ENCODE measurements around the gene CCL20.
"Not testable (repeated sequence)": the region's sequence is repeated elsewhere in the genome, so short reads cannot be mapped to it uniquely, and the experiment has no call there.

The CCL20 gene

GRCh38 chr2:227782804-227783203 is 30.8 kb upstream of the CCL20 start:
- Histone ChIP-seq H3K27ac (ENCODE audit: low read depth, low read length) (no peak overlapping the region), H3K27me3 (ENCODE audit: control insufficient read depth, insufficient read depth, low read length) (no peaks in the 10 kb centered on the region), H3K4me3 (ENCODE audit: low read depth, low read length) (no peak overlapping the region), H3K9me3 (ENCODE audit: control insufficient read depth, insufficient read depth, low read length) (no peaks in the 10 kb centered on the region), H3K9ac (ENCODE audit: low read depth, low read length) (no peak overlapping the region), H3K36me3 (ENCODE audit: control insufficient read depth, insufficient read depth, low read length) (no peaks in the 10 kb centered on the region), H3K4me1 (ENCODE audit: control insufficient read depth, insufficient read depth, low read length) (no peaks in the 10 kb centered on the region)

- Histone ChIP-seq H3K9ac (ENCODE audit: low read depth, low read length) (no peak overlapping the region), H3K4me1 (ENCODE audit: control insufficient read depth, insufficient read depth, low read length) (no peaks in the 10 kb centered on the region), H3K27ac (ENCODE audit: low read depth, low read length) (no peak overlapping the region), H3K27me3 (ENCODE audit: control insufficient read depth, insufficient read depth, low read length) (no peaks in the 10 kb centered on the region), H3K4me3 (ENCODE audit: low read depth, low read length) (no peak overlapping the region), H3K9me3 (ENCODE audit: control insufficient read depth, insufficient read depth, low read length) (no peaks in the 10 kb centered on the region), H3K36me3 (ENCODE audit: control insufficient read depth, insufficient read depth, low read length) (no peaks in the 10 kb centered on the region)
These were observed 30.1 kb upstream of the CCL20 start for GRCh38 chr2:227783404-227784138.

- Histone ChIP-seq H3K9me3 (ENCODE audit: control insufficient read depth, insufficient read depth, low read length) (no peaks in the 10 kb centered on the region), H3K27ac (ENCODE audit: low read depth, low read length) (no peak overlapping the region), H3K9ac (ENCODE audit: low read depth, low read length) (no peak overlapping the region), H3K27me3 (ENCODE audit: control insufficient read depth, insufficient read depth, low read length) (no peaks in the 10 kb centered on the region), H3K36me3 (ENCODE audit: control insufficient read depth, insufficient read depth, low read length) (no peaks in the 10 kb centered on the region), H3K4me1 (ENCODE audit: control insufficient read depth, insufficient read depth, low read length) (no peaks in the 10 kb centered on the region), H3K4me3 (ENCODE audit: low read depth, low read length) (no peak overlapping the region)
These were observed 28.3 kb upstream of the CCL20 start for GRCh38 chr2:227785293-227785692.

- H3K36me3 ChIP-seq (ENCODE audit: control insufficient read depth, insufficient read depth, low read length) = no peaks in the 10 kb centered on the region
- no peak overlapping the region for H3K9ac ChIP-seq (ENCODE audit: low read depth, low read length)
- H3K4me1 ChIP-seq (ENCODE audit: control insufficient read depth, insufficient read depth, low read length) = no peaks in the 10 kb centered on the region
- no peak overlapping the region for H3K27ac ChIP-seq (ENCODE audit: low read depth, low read length)
- H3K4me3 ChIP-seq (ENCODE audit: low read depth, low read length) = no peak overlapping the region
- H3K27me3 ChIP-seq (ENCODE audit: control insufficient read depth, insufficient read depth, low read length) = no peaks in the 10 kb centered on the region
- H3K9me3 ChIP-seq (ENCODE audit: control insufficient read depth, insufficient read depth, low read length) = no peaks in the 10 kb centered on the region
These were observed 25.1 kb upstream of the CCL20 start for GRCh38 chr2:227788561-227789018.

- Histone ChIP-seq H3K4me3 (ENCODE audit: low read depth, low read length) (no peak overlapping the region), H3K36me3 (ENCODE audit: control insufficient read depth, insufficient read depth, low read length) (no peaks in the 10 kb centered on the region), H3K27me3 (ENCODE audit: control insufficient read depth, insufficient read depth, low read length) (no peaks in the 10 kb centered on the region), H3K9ac (ENCODE audit: low read depth, low read length) (no peak overlapping the region), H3K9me3 (ENCODE audit: control insufficient read depth, insufficient read depth, low read length) (no peaks in the 10 kb centered on the region), H3K27ac (ENCODE audit: low read depth, low read length) (no peak overlapping the region), H3K4me1 (ENCODE audit: control insufficient read depth, insufficient read depth, low read length) (no peaks in the 10 kb centered on the region)
These were observed 23.8 kb upstream of the CCL20 start for GRCh38 chr2:227789803-227790202.

- no peaks in the 10 kb centered on the region for H3K36me3 ChIP-seq (ENCODE audit: control insufficient read depth, insufficient read depth, low read length)
- no peak overlapping the region for H3K4me3 ChIP-seq (ENCODE audit: low read depth, low read length)
- H3K9ac ChIP-seq (ENCODE audit: low read depth, low read length) = no peak overlapping the region
- H3K27ac ChIP-seq (ENCODE audit: low read depth, low read length) = no peak overlapping the region
- H3K27me3 ChIP-seq (ENCODE audit: control insufficient read depth, insufficient read depth, low read length) = no peaks in the 10 kb centered on the region
- no peaks in the 10 kb centered on the region for H3K9me3 ChIP-seq (ENCODE audit: control insufficient read depth, insufficient read depth, low read length)
- H3K4me1 ChIP-seq (ENCODE audit: control insufficient read depth, insufficient read depth, low read length) = no peaks in the 10 kb centered on the region
These were observed 20.4 kb upstream of the CCL20 start for GRCh38 chr2:227793148-227793712.

- Histone ChIP-seq H3K27me3 (ENCODE audit: control insufficient read depth, insufficient read depth, low read length) (no peaks in the 10 kb centered on the region), H3K4me3 (ENCODE audit: low read depth, low read length) (no peak overlapping the region), H3K27ac (ENCODE audit: low read depth, low read length) (no peak overlapping the region), H3K36me3 (ENCODE audit: control insufficient read depth, insufficient read depth, low read length) (no peaks in the 10 kb centered on the region), H3K9ac (ENCODE audit: low read depth, low read length) (no peak overlapping the region), H3K4me1 (ENCODE audit: control insufficient read depth, insufficient read depth, low read length) (0 out of 2 replicates have a peak, but pooled peaks cover 6% of the 10 kb centered on the region), H3K9me3 (ENCODE audit: control insufficient read depth, insufficient read depth, low read length) (no peaks in the 10 kb centered on the region)
These were observed 17.5 kb upstream of the CCL20 start for GRCh38 chr2:227796045-227796711.

GRCh38 chr2:227796768-227797167 is 16.9 kb upstream of the CCL20 start:
- not testable (repeated sequence) for H3K4me3 ChIP-seq (ENCODE audit: low read depth, low read length); H3K27me3 ChIP-seq (ENCODE audit: control insufficient read depth, insufficient read depth, low read length)

GRCh38 chr2:227799202-227799601 is 14.4 kb upstream of the CCL20 start:
- no peaks in the 10 kb centered on the region for H3K9me3 ChIP-seq (ENCODE audit: control insufficient read depth, insufficient read depth, low read length)
- no peak overlapping the region for H3K27ac ChIP-seq (ENCODE audit: low read depth, low read length)
- H3K36me3 ChIP-seq (ENCODE audit: control insufficient read depth, insufficient read depth, low read length) = no peaks in the 10 kb centered on the region
- H3K4me3 ChIP-seq (ENCODE audit: low read depth, low read length) = no peak overlapping the region
- no peak overlapping the region for H3K9ac ChIP-seq (ENCODE audit: low read depth, low read length)
- H3K4me1 ChIP-seq (ENCODE audit: control insufficient read depth, insufficient read depth, low read length) = 0 out of 2 replicates have a peak, but pooled peaks cover 6% of the 10 kb centered on the region
- H3K27me3 ChIP-seq (ENCODE audit: control insufficient read depth, insufficient read depth, low read length) = no peaks in the 10 kb centered on the region

More at GRCh38 chr2:227796768-227797167, 16.9 kb upstream of the CCL20 start:
- not testable (repeated sequence) for H3K27ac ChIP-seq (ENCODE audit: low read depth, low read length); H3K9ac ChIP-seq (ENCODE audit: low read depth, low read length); H3K9me3 ChIP-seq (ENCODE audit: control insufficient read depth, insufficient read depth, low read length); H3K36me3 ChIP-seq (ENCODE audit: control insufficient read depth, insufficient read depth, low read length); H3K4me1 ChIP-seq (ENCODE audit: control insufficient read depth, insufficient read depth, low read length)

- H3K27ac ChIP-seq (ENCODE audit: low read depth, low read length) = no peak overlapping the region
- no peaks in the 10 kb centered on the region for H3K36me3 ChIP-seq (ENCODE audit: control insufficient read depth, insufficient read depth, low read length)
- no peak overlapping the region for H3K4me3 ChIP-seq (ENCODE audit: low read depth, low read length)
- no peaks in the 10 kb centered on the region for H3K9me3 ChIP-seq (ENCODE audit: control insufficient read depth, insufficient read depth, low read length)
- H3K9ac ChIP-seq (ENCODE audit: low read depth, low read length) = no peak overlapping the region
- H3K27me3 ChIP-seq (ENCODE audit: control insufficient read depth, insufficient read depth, low read length) = no peaks in the 10 kb centered on the region
- 0 out of 2 replicates have a peak, but pooled peaks cover 6% of the 10 kb centered on the region for H3K4me1 ChIP-seq (ENCODE audit: control insufficient read depth, insufficient read depth, low read length)
These were observed 10.8 kb upstream of the CCL20 start for GRCh38 chr2:227802882-227803281.

- Histone ChIP-seq H3K9me3 (ENCODE audit: control insufficient read depth, insufficient read depth, low read length) (no peaks in the 10 kb centered on the region), H3K36me3 (ENCODE audit: control insufficient read depth, insufficient read depth, low read length) (no peaks in the 10 kb centered on the region), H3K4me1 (ENCODE audit: control insufficient read depth, insufficient read depth, low read length) (no peaks in the 10 kb centered on the region), H3K27ac (ENCODE audit: low read depth, low read length) (no peak overlapping the region), H3K9ac (ENCODE audit: low read depth, low read length) (no peak overlapping the region), H3K4me3 (ENCODE audit: low read depth, low read length) (no peak overlapping the region), H3K27me3 (ENCODE audit: control insufficient read depth, insufficient read depth, low read length) (no peaks in the 10 kb centered on the region)
These were observed 8.7 kb upstream of the CCL20 start for GRCh38 chr2:227804975-227805374.
